CMK (cell line): ENCODE results near the gene ZNF469.

Experiments
- DNase-seq: peaks from one replicate; pipeline ENCODE4 v3.0.0-alpha.2; 2010; ENCODE audit warnings: low read depth

Gene ZNF469

DNA sequence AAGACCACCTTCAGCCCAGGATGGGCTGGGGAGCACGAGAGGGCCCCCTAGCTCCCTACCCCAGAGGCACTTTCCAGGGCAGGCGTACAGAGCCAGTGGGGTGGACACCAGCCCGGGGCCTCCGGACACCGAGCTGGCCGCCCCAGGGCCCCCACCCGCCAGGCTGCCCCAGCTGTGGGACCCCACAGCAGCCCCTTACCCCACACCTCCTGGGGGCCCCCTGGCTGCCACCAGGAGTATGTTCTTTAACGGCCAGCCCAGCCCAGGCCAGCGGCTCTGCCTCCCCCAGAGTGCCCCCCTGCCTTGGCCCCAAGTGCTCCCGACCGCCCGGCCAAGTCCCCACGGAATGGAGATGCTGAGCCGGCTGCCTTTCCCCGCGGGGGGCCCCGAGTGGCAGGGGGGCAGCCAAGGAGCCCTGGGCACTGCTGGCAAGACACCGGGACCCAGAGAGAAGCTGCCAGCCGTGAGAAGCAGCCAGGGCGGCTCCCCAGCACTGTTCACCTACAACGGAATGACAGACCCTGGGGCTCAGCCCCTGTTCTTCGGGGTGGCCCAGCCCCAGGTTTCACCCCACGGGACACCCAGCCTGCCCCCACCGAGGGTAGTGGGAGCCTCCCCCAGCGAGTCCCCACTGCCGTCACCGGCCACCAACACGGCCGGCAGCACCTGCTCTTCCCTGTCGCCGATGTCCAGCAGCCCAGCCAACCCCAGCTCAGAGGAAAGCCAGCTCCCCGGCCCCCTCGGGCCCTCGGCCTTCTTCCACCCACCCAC lies 46.0 kb downstream of the ZNF469 start:
- DNase-seq, result no peak

DNA sequence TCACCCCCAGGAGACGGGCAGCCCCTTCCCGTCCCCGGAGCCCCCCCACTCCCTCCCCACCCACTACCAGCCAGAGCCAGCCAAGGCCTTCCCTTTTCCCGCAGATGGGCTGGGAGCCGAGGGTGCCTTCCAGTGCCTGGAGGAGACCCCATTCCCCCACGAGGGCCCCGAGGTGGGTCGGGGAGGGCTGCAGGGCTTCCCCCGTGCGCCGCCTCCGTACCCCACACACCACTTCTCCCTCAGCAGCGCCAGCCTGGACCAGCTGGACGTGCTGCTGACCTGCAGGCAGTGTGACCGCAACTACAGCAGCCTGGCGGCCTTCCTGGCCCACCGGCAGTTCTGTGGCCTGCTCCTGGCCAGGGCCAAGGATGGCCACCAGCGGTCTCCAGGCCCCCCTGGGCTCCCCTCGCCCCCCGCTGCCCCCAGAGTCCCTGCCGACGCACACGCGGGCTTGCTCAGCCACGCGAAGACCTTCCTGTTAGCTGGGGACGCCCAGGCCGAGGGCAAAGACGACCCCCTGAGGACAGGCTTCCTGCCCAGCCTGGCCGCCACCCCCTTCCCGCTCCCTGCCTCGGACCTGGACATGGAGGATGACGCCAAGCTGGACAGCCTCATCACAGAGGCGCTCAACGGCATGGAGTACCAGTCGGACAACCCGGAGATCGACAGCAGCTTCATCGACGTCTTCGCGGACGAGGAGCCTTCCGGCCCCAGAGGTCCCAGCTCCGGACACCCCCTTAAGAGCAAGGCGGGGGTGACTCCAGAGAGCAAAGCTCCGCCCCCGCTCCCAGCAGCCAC lies 46.8 kb downstream of the ZNF469 start:
- no peak for DNase-seq

DNA sequence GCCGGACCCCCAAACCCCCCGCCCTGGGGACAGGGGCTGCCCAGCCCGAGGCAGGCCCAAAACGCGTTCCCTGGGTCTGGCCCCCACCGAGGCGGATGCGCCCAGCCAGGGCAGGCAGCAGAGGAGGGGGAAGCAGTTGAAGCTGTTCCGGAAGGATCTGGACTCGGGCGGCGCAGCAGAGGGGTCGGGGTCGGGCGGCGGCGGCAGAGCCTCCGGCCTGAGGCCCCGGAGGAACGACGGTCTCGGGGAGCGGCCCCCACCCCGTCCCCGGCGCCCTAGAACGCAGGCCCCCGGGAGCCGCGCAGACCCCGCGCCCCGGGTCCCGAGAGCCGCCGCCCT lies 47.4 kb downstream of the ZNF469 start:
- no peak for DNase-seq

DNA sequence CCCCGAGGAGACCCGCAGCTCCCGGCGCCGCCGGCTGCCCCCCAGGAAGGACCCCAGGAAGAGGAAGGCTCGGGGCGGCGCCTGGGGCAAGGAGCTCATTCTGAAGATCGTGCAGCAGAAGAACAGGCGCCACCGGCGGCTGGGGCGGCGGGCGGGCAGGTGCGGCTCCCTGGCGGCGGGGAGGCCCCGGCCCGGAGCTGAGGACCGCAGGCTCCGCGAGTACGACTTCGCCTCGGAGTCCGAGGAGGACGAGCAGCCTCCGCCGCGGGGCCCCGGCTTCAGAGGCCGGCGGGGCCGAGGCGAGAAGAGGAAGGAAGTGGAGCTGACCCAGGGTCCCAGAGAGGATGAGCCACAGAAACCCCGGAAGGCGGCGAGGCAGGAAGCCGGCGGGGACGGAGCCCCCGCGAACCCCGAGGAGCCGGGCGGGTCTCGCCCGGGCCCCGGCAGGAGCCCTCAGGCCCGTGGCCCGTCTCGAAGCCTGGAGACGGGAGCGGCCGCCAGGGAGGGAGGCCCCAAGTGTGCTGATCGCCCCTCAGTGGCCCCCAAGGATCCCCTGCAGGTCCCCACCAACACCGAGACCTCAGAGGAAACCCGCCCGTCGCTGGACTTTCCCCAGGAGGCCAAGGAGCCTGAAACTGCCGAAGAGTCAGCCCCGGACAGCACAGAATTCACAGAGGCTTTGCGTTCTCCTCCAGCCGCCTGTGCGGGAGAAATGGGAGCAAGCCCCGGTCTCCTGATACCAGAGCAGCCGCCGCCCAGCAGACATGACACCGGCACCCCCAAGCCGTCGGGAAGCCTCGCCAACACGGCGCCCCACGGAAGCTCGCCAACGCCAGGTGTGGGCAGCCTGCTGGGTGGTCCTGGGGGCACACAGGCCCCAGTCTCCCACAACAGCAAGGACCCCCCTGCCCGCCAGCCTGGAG lies 48.0 kb downstream of the ZNF469 start:
- no peak for DNase-seq

DNA sequence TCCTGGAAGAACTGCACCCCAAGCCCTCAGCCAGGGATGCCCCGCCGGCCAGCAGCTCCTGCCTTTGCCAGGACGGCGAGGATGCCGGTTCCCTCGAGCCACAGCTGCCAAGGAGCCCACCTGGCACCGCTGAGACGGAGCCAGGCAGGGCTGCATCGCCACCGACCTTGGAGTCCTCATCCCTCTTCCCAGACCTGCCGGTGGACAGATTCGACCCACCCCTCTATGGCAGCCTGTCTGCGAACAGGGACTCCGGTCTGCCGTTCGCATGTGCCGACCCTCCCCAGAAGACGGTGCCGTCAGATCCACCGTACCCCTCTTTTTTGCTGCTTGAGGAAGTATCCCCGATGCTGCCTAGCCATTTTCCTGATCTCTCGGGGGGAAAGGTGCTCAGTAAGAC lies 48.9 kb downstream of the ZNF469 start:
- no peak for DNase-seq

DNA sequence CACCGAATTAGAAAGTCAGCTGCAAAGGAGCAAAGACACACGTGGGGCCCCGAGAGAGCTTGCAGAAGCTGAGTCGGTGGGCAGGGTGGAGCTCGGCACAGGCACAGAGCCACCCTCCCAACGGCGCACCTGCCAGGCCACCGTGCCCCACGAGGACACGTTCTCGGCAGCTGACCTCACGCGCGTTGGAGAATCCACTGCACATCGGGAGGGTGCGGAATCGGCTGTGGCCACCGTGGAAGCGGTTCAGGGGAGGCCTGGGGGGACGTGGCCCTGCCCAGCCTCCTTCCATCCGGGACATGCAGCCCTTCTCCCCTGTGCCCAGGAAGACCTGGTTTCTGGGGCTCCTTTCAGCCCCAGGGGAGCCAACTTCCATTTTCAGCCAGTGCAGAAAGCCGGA lies 49.4 kb downstream of the ZNF469 start:
- DNase-seq, result no peak
